UCSD-AML1 (cell line): ENCODE results near the gene EIF5A2.

Experiments
- DNase-seq: peaks from one replicate; lab custom pipeline; 2025; ENCODE audit not compliant: unreplicated experiment; lab: John Stamatoyannopoulos, UW

The EIF5A2 gene

DNA sequence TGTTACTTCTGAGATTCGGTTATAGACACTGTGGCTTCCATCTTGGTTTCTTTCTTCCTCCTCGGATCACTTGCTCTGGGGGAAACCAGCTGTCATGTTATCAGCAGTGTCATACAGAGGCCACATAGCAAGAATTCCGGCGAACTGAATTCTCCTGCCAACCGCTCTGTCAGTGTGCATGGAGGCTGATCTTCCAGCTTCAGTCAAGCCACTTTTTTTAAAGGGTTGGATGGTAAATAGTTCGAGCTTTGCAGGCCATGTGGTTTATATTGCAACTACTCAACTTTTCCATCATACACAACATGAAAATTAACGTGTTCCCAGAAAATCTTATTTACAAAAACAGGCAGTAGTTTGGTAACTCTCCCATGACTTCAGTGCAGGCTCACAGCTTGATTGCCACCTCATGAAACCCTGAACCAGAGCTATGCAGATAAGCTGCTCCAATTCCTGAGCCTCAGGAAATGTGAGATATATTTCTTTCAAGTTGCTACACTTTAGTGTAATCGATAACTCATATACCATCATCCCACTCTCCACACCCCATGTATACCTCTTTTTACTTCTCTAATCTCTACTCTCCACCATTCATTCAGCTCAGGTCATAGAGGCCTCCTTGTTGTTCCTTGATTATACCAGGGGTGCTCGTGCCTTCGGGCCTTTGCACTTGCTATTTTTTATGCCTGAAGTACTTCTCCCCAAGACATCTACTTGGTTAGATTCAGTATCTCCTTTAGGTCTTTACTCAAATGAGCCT, 45.6 kb downstream of the EIF5A2 start:
- no peak for DNase-seq

DNA sequence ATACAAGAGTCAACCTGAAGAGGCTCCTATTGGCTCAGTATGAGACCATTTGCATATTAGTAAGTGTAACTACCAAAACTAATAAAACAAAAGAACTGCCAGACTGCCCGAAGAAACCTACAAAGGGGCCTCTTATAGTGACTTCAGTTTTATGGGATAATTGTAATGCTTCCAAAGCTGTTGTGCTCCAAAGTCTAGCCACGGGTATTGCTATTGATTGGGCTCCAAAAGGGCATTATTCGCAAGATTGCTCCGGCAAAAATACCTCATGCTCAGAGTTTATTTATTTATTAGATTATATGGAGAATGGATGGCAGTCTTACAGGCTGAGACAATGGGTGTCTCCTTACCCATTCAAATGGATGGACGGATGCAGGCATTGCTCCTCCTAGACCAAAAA, 49.8 kb downstream of the EIF5A2 start:
- no peak for DNase-seq

DNA sequence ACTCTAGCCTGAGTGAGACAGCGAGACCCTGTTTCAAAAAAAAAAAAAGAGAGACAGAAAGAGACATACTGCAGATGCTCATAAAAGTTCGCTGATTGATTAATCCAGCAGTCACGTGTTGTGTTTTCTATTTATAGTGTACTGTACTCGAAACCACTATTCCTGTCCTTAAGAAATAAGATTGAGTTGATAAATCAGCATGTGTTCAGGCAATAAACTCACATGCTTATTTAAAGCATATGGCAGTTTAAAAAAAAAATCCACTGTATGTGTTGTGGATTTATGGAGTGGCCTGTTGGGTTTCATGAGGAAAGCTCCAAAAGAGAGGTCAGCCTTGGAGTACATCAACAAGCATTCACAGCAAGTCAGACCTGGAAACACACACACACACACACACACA, 56.1 kb downstream of the EIF5A2 start:
- no peak for DNase-seq

DNA sequence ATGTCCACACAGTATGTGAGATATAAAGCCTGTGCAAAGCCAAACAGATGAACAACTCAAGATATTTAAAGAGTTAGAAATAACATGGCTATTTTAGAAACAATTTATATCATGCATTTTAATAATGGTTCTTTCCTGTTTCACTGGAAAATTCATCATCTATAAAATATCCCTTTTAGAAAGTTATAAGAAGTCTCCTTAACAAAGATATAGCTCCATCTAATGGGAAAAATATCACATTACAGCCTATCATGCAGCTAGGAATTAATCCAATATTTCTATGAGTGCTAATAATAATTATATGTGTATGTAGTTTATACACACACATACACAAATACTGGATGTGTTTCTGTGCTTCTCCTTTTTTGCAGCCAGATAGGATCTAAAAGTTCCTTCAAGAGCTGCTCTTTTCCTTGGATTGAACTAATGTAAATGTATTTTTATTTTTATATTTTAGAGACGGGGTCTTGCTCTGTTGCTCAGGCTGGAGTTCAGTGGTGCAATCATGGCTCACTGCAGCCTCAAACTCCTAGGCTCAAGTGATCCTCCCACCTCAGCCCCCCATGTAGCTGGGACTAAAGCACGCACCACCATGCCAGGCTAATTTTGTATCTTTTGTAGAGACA, 60.0 kb downstream of the EIF5A2 start:
- no peak for DNase-seq

DNA sequence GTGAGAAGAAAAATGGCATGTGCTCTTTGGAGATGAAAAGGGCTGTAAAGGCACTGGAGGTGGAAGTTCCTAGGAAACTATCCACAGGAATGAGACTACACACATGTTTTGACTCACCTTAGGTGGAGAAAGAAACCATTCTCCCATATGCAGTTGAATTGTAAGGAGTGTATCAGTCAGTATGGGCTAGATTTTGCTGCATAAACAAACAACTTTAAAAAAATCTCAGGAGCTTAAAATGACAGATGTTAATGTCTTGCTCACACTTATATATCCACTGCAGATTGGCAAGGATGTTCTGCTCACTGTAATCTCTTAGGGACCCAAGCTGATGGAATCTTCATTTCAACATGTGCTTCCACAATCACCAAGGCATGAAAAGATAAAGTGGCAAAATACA, 64.1 kb downstream of the EIF5A2 start:
- DNase-seq = no peak

DNA sequence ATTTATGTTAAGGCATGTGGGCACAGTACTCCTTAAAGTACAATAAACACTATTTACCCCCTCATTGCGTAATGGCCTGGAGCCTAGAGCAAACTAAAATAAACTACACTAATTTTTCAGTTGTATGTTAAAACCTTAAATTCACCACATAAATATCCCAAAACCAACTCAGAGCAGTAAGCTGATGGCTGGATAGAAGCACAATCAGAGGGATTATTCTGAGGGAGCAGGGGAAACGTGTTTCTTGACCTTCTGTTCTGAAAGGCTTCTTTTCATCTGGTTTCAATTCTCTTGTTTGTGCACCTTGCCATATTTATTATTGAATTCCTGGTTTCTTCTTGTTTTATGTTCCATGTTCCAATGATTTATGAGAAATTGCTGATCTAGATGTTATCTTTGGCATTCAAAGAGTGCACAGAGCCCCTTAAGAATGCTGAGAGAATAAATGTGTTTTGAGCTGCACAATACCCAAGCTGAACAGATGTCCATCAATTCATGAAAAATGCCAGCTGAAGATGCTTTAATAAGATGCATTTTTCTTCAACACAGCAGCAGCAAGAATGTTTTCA, 68.1 kb downstream of the EIF5A2 start:
- DNase-seq = no peak

DNA sequence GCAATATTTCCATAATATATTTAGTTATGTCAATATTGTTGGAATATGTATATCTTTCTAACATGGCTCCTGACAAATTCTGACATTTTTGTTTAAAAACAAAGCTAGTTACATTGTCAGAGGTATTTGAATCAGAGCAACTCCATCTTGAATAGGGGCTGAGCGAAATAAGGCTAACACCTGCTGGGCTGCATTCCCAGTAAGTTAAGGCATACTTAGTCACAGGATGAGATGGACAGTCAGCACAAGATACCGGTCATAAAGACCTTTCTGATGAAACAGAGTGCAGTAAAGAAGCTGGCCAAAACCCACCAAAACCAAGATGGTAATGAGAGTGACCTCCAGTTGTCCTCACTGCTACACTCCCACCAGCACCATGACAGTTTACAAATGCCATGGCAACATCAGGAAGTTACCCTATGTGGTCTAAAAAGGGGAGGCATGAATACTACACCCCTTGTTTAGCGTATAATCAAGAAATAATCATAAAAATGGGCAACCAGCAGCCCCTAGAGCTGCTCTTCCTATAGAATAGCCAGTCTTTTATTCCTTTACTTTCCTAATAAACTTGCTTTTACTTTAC, 68.8 kb downstream of the EIF5A2 start:
- no peak for DNase-seq
